Erythroblast (primary cell): ENCODE results near the gene SPSB1.

Source experiments
- DNase-seq, 2 experiments: peaks; one replicate each; lab custom pipeline; 2025; lab: John Stamatoyannopoulos, UW
- GATA1 ChIP-seq: IDR thresholded peaks from 2 replicates; pipeline ENCODE4 v1.6.1; 2011; ENCODE audit warnings: low read depth, mild to moderate bottlenecking, control low read depth, low read length, moderate library complexity
- POLR2A ChIP-seq: IDR thresholded peaks from 2 replicates; pipeline ENCODE4 v1.6.1; 2011; ENCODE audit warnings: mild to moderate bottlenecking, low read length

SPSB1 gene

GRCh38 chr1:9331016-9331415 is 38.3 kb downstream of the SPSB1 start:
- TF ChIP-seq GATA1 (no peak), POLR2A (no peak)
- DNase-seq, result no peak

DNA sequence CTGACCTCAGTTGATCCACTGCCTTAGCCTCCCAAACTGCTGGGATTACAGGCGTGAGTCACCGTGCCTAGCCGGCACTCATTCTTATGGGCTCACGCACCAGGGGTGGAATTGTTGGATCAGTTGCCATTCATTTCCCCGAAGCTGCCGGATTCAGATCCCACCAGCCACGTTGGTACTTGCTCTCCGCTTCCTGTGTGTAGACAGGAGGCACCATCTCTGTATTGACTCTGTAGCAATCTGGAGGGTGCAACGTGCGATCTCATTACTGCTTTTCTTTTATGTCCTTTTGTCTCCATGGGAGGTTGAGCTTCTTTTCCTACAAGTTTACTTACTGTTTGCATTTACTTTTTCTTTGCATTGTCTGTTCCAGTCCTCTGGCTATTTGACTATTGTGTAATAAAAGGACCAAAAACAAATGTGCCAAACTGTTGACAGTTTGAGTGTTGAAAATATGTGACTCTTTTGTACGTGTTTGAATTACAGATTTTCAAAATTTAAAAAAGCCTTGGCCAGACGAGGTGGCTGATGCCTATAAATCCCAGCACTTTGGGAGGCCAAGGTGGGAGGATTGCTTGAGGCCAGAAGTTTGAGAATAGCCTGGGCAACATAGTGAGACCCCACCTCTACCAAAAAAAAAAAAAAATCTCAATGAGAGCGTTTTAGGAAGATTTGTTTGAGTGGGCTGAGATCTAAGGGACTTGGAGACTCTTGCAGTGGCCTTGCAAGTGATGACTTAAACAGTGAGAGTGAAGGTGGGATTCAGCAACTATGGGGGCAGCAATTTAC is 39.1 kb downstream of the SPSB1 start:
- DNase-seq, result no peak
- no peak for TF ChIP-seq GATA1
- no peak for TF ChIP-seq POLR2A

GRCh38 chr1:9332513-9333143 is 39.9 kb downstream of the SPSB1 start:
- TF ChIP-seq POLR2A, result no peak
- TF ChIP-seq GATA1, result no peak

DNA sequence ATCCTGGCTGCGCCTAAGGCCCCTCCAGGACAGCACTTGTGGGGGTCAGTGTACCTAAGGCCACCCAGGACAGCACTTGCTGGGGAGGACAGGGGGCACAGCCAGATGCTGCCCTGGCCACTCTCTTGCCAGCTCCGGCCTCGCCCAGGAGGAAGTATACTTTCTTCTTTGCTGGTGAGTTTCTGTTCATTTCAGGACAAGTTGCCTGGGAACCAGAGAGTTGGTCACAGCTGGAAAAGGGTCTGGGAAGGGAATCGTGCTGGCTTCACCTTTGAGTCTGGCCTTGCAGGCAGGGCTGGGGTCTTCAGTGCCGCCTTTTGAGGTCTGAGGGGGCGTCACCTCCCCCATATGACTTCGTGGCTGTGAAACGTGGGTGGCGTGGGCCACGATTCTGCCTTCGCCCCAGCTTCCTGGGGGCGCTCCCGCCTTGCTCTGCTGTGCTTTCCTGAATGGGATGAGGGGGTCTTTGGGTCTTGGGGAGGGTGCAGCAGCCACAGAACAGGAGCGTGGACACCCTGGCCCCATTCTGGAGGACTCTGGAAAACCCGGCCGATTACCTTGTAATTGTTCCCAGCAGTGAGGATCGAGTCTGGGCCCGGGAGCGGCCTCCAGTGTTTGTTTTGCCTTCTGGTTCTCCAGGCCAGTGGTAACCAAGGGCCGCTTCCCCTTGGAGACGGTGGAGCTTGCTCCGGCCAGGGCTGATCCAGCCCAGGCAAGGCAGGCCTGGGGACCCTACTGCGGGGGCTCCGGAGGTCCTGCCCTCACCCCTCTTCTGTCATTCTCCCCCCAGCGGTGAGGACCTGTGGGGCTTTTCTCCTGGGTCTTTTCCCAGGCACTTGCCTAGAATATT is 45.9 kb downstream of the SPSB1 start:
- no peak for TF ChIP-seq GATA1
- TF ChIP-seq POLR2A, result no peak
- no peak for DNase-seq

More at GRCh38 chr1:9332513-9333143, 39.9 kb downstream of the SPSB1 start:
- DNase-seq, result no peak

DNA sequence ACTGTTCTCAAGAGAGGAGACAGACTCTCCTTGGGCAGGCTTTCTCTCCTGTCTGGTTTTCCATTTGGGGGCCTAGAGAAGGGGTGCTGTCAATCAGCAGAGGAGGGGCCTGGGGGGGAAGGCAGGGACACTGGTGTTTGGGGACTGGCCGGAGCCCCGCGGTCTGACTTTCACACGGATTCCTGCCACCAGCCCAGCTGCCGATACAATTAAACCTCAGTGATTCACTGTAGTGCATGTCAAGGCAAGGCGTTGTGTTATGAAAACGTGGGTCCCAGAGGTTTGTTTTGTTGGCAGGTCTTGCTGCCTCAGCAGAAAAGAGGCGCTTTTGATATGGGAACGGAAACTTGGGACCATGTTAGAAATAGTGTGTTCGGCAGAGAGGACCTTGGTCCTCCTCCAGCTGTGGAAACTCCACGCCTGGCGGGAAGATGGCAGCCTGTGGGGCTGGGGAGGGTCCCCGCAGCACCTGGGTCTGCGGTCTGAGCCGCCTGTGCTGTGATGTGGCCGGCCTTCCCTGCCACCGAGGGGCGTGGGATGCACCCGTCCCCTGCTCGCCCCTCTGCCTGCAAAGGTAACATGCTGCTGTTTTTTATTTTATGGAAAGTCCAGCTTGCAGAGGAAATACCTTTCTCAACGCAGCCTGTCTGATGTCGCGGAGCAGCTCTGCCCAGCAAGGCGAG is 47.6 kb downstream of the SPSB1 start:
- no peak for DNase-seq
- no peak for TF ChIP-seq GATA1
- TF ChIP-seq POLR2A, result no peak

DNA sequence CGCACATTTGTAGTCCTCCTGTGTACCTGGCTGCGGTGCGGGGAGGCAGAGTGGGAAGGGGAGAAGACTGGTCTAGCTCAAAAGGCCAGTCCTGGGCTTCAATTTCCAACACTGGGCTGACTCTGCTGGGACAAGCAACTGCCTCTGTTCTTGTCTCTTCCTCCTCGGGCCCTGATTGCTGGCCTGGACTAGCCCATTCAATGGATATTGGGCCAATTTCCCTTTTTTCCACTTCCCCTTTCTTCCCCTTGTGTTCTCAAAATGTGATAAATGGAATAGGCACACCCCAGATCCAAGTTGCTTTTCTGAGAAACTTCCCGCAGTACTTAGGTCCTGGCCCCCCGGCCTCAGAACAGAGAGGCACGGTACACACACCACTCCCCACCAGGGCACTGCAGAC is 48.2 kb downstream of the SPSB1 start:
- TF ChIP-seq GATA1, result no peak
- no peak for TF ChIP-seq POLR2A
- no peak for DNase-seq

DNA sequence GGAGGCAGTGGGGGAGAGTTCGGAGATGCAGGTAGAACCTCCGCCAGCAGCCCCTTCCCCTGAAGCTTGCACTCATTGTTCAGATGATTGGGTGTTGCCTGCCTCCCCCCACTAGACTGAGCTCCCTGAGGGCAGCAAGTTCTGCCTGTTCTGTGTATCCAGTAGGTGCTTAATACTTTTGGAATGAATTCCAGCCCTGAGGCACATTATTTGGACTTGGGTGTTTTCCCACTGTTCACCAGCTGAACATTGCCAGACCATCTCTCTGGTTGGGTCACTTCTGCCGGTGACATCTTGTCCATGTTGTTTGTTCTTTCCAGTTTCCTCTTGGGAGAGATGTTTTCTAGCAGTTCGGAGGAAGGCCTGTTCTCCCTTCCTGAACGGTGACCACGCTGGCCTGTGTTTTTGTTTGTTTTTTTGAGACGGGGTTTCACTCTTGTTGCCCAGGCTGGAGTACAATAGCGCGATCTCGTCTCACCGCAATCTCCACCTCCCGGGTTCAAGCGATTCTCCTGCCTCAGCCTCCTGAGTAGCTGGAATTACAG is 48.7 kb downstream of the SPSB1 start:
- TF ChIP-seq GATA1, result no peak
- DNase-seq, result no peak

GRCh38 chr1:9343269-9343668 is 50.6 kb downstream of the SPSB1 start:
- no peak for TF ChIP-seq POLR2A
- TF ChIP-seq GATA1, result no peak
- no peak for DNase-seq

DNA sequence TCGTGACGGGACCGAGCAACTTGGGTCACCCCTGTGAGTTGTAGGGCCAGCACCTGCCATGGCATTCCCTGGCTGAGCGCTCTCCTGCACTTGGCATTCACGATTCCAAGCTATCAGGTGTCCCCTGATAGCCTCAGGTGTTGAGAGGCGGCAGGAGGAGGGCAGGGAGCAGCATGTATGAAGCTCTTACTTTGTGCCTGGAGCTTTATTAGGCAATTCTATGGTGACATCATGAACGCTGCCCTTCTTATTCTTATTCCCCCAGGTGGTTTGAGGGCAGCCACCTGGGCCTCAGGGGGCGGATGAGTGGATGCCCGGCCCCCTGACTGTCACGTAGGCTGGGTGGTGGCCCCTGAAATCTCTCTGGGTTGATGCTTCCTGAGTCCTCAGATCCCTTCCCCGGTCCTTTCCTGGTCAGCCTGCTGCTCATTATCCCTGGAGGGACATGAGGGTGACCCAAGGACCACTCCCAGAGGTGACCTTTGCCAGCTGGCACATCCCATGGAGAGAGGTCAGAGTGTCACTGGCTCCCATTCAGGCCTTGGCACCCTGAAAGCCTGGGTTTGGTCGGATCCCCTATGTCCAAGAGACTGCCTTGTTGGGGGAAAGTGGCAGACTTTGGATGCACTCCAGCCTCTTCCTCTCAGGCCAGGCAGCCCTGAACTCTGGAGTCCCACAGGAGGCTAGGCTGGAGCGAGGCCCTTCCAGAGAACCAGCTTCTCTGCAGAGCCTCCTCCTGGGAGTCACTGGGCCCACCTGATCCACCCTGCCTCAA is 51.9 kb downstream of the SPSB1 start:
- TF ChIP-seq GATA1, result no peak
- TF ChIP-seq POLR2A, result no peak
- DNase-seq, result no peak

DNA sequence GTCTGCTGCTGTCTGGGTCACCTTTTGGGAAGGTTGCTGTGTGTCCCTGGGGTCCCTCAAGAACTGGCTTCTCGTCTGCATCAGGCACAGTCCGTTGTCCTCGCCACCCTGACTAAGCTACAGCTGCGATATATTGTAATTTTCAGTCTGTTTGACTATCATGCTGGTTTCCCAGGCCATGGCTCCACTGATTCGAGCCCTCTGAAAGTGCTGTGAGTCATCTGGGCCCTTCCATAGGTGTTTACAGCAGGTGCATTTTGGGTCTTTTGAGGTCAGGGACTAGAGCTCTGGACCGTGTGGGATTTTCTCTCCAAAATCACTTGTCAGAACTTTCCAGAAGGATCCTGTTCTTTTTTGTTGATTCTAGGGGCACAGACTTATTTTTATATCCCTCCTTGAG is 52.8 kb downstream of the SPSB1 start:
- no peak for DNase-seq
- TF ChIP-seq POLR2A (no peak), GATA1 (no peak)

DNA sequence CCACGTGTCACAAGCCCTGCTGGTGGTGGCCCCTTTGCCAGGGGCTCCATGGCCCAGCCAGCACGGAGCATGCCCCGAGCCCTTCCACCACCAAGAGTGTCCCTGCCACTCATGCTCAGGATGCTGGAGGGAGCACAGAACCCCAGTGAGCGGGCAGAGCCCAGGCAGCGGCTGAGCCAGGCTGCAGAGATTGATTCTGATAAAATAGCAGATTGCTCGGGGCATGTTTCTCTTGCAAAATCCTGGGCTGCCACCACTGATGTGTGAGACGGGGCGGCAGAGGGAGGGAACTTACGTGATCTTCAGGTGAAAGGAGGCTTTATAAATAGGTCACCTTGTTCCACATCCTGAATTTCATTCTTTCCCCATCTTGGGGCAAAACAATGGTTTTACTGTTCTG is 53.2 kb downstream of the SPSB1 start:
- TF ChIP-seq POLR2A, result no peak
- TF ChIP-seq GATA1, result no peak
- DNase-seq, result no peak

DNA sequence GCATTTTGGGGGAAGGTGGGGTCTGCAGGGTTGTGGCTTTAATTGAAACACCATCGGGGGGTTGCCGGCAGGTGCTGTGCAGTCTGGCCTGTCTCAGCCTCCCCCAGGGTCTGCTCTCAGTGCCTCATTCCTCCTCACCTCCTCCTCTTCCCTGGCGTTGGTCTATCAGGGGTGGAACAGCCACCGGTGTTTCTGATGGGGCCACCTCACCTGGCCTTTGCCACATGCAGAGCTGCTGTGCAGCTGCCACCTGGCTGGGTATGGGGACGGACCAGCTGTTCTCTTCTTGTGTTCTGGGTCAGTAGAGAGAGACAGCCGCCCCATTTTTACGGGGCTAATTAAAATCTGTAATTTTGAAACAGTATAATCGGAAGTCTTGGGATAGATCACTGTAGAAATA is 53.9 kb downstream of the SPSB1 start:
- no peak for DNase-seq

More for the DNA sequence above, 53.9 kb downstream of the SPSB1 start:
- TF ChIP-seq GATA1, result no peak
- TF ChIP-seq POLR2A, result no peak
